ENCODE results near the gene CASQ1. TPM values are rescaled to one million over a fixed set of nuclear protein-coding genes. Genes with fewer than 3 reads are reported as not detected.
A peak's percentile ranks its signal among the peaks of the same experiment; 100 is the strongest.

The CASQ1 gene
- total RNA-seq, 8 experiments from 2014 or later = 0.16 to 0.81 (median 0.21) TPM; not detected in 1

GRCh38 chr1:160221089-160221488 is 30.7 kb downstream of the CASQ1 start:
- Histone ChIP-seq H3K4me3 (no peak overlapping the region), H3K27ac (no peak overlapping the region)
- ATAC-seq (replicated peaks in 6 of 8) = no peak

GRCh38 chr1:160222546-160222945 is 32.2 kb downstream of the CASQ1 start:
- Histone ChIP-seq H3K4me1 (replicated peaks in 1 of 2) (peaks cover 3 to 17% of the 10 kb centered on the region in 2 donors), H3K27ac (no peak overlapping the region), H3K4me3 (no peak overlapping the region)
- ATAC-seq (replicated peaks in 6 of 8) = no peak
- in situ Hi-C loops (cut with MboI; ENCODE audit: low pct_unique_long_range_greater_than_20kb in 2 of 9, low sequenced_read_pairs in 9 of 9, unreplicated experiment in 9 of 9) = loop anchor here in 1 of 9 experiments (25.0 kb wide), 1 partner anchor 135 kb away; the partner anchor contains the start of genes IGSF8 and KCNJ9
- 75 to 100% (median 93%) methylated on average over 1 to 3 of the region's 3 CpGs; no CpG with 5 or more reads in 5 of the 10 experiments for WGBS, 10 experiments

More at GRCh38 chr1:160221089-160221488, 30.7 kb downstream of the CASQ1 start:
- in situ Hi-C loops (cut with MboI; ENCODE audit: low pct_unique_long_range_greater_than_20kb in 2 of 9, low sequenced_read_pairs in 9 of 9, unreplicated experiment in 9 of 9) = loop anchor here in 1 of 9 experiments (25.0 kb wide), 1 partner anchor 134 kb away; the partner anchor contains the start of genes IGSF8 and KCNJ9
- peaks cover 3 to 19% of the 10 kb centered on the region in 2 donors for H3K4me1 ChIP-seq (replicated peaks in 1 of 2)

- WGBS, 10 experiments = 93 to 100% (median 100%) methylated on average over 1 to 2 of the region's 2 CpGs; no CpG with 5 or more reads in 7 of the 10 experiments
- no peak overlapping the region for H3K4me3 ChIP-seq
- ATAC-seq (replicated peaks in 6 of 8) = no peak
- in situ Hi-C loops (cut with MboI; ENCODE audit: low pct_unique_long_range_greater_than_20kb in 2 of 9, low sequenced_read_pairs in 9 of 9, unreplicated experiment in 9 of 9) = loop anchor here in 2 of 9 experiments (25.0 kb wide), 2 partner anchors 137 to 287 kb away; partner anchors contain the start of genes IGSF8 (in 1 of the 2), IGSF9 (in 1 of the 2), KCNJ9 (in 1 of the 2) and TAGLN2 (in 1 of the 2)
- no peak overlapping the region for H3K27ac ChIP-seq
- peaks cover 0 to 2% of the 10 kb centered on the region in 2 donors for H3K4me1 ChIP-seq (replicated peaks in 1 of 2)
Observed at GRCh38 chr1:160224606-160225005, 34.2 kb downstream of the CASQ1 start.

GRCh38 chr1:160225345-160225744 is 35.0 kb downstream of the CASQ1 start:
- no peak overlapping the region for H3K4me3 ChIP-seq
- H3K27ac ChIP-seq = no peak overlapping the region
- no peaks in the 10 kb centered on the region for H3K4me1 ChIP-seq (replicated peaks in 1 of 2)
- ATAC-seq (replicated peaks in 6 of 8) = no peak
- in situ Hi-C loops (cut with MboI; ENCODE audit: low pct_unique_long_range_greater_than_20kb in 2 of 9, low sequenced_read_pairs in 9 of 9, unreplicated experiment in 9 of 9) = loop anchor here in 1 of 9 experiments (25.0 kb wide), 1 partner anchor 288 kb away; the partner anchor contains the start of genes IGSF9 and TAGLN2
- 80 to 100% (median 90%) methylated on average over 1 to 2 of the region's 2 CpGs; no CpG with 5 or more reads in 3 of the 10 experiments for WGBS, 10 experiments

- ATAC-seq (replicated peaks in 6 of 8) = no peak
- WGBS, 10 experiments = 0 to 94% (median 79%) methylated on average over 1 to 2 of the region's 2 CpGs; no CpG with 5 or more reads in 2 of the 10 experiments
- Histone ChIP-seq H3K4me1 (replicated peaks in 1 of 2) (no peaks in the 10 kb centered on the region), H3K4me3 (no peak overlapping the region), H3K27ac (no peak overlapping the region)
- in situ Hi-C loops (cut with MboI; ENCODE audit: low pct_unique_long_range_greater_than_20kb in 2 of 9, low sequenced_read_pairs in 9 of 9, unreplicated experiment in 9 of 9) = loop anchor here in 1 of 9 experiments (25.0 kb wide), 1 partner anchor 289 kb away; the partner anchor contains the start of genes IGSF9 and TAGLN2
Observed at GRCh38 chr1:160226623-160227022, 36.2 kb downstream of the CASQ1 start.

GRCh38 chr1:160227034-160227433 is 36.7 kb downstream of the CASQ1 start:
- Histone ChIP-seq H3K4me1 (replicated peaks in 1 of 2) (no peaks in the 10 kb centered on the region), H3K4me3 (no peak overlapping the region), H3K27ac (no peak overlapping the region)
- peak in 2 of 8 experiments; percentile 69 to 89 for ATAC-seq (replicated peaks in 6 of 8)
- in situ Hi-C loops (cut with MboI; ENCODE audit: low pct_unique_long_range_greater_than_20kb in 2 of 9, low sequenced_read_pairs in 9 of 9, unreplicated experiment in 9 of 9) = loop anchor here in 1 of 9 experiments (25.0 kb wide), 1 partner anchor 290 kb away; the partner anchor contains the start of genes IGSF9 and TAGLN2
- WGBS, 10 experiments = 79 to 98% (median 92%) methylated on average over 4 of the region's 4 CpGs; no CpG with 5 or more reads in 2 of the 10 experiments

GRCh38 chr1:160227561-160227960 is 37.2 kb downstream of the CASQ1 start:
- 75 to 100% (median 100%) methylated on average over 1 of the region's 1 CpG; no CpG with 5 or more reads in 1 of the 10 experiments for WGBS, 10 experiments
- H3K4me1 ChIP-seq (replicated peaks in 1 of 2) = no peaks in the 10 kb centered on the region
- H3K4me3 ChIP-seq = no peak overlapping the region
- ATAC-seq (replicated peaks in 6 of 8) = no peak
- in situ Hi-C loops (cut with MboI; ENCODE audit: low pct_unique_long_range_greater_than_20kb in 2 of 9, low sequenced_read_pairs in 9 of 9, unreplicated experiment in 9 of 9) = loop anchor here in 1 of 9 experiments (25.0 kb wide), 1 partner anchor 290 kb away; the partner anchor contains the start of genes IGSF9 and TAGLN2
- no peak overlapping the region for H3K27ac ChIP-seq

GRCh38 chr1:160228431-160228830 is 38.1 kb downstream of the CASQ1 start:
- no peak overlapping the region for H3K4me3 ChIP-seq
- no peak overlapping the region for H3K27ac ChIP-seq
- no peaks in the 10 kb centered on the region for H3K4me1 ChIP-seq (replicated peaks in 1 of 2)
- no peak for ATAC-seq (replicated peaks in 6 of 8)
- in situ Hi-C loops (cut with MboI; ENCODE audit: low pct_unique_long_range_greater_than_20kb in 2 of 9, low sequenced_read_pairs in 9 of 9, unreplicated experiment in 9 of 9) = loop anchor here in 1 of 9 experiments (25.0 kb wide), 1 partner anchor 291 kb away; the partner anchor contains the start of genes IGSF9 and TAGLN2

GRCh38 chr1:160232911-160233310 is 42.5 kb downstream of the CASQ1 start:
- in situ Hi-C loops (cut with MboI; ENCODE audit: low pct_unique_long_range_greater_than_20kb in 2 of 9, low sequenced_read_pairs in 9 of 9, unreplicated experiment in 9 of 9) = loop anchor here in 1 of 9 experiments (25.0 kb wide), 1 partner anchor 296 kb away; the partner anchor contains the start of genes IGSF9 and TAGLN2
- no peak for ATAC-seq (replicated peaks in 6 of 8)
- no peaks in the 10 kb centered on the region for H3K4me1 ChIP-seq (replicated peaks in 1 of 2)
- no peak overlapping the region for H3K27ac ChIP-seq
- H3K4me3 ChIP-seq = no peak overlapping the region

- H3K4me1 ChIP-seq (replicated peaks in 1 of 2) = no peaks in the 10 kb centered on the region
- H3K27ac ChIP-seq = no peak overlapping the region
- in situ Hi-C loops (cut with MboI; ENCODE audit: low pct_unique_long_range_greater_than_20kb in 2 of 9, low sequenced_read_pairs in 9 of 9, unreplicated experiment in 9 of 9) = loop anchor here in 1 of 9 experiments (25.0 kb wide), 1 partner anchor 300 kb away; the partner anchor contains the start of genes IGSF9 and TAGLN2
- WGBS, 10 experiments = 71 to 100% (median 94%) methylated on average over 4 to 5 of the region's 5 CpGs; no CpG with 5 or more reads in 1 of the 10 experiments
- no peak overlapping the region for H3K4me3 ChIP-seq
- no peak for ATAC-seq (replicated peaks in 6 of 8)
Observed at GRCh38 chr1:160236806-160237205, 46.4 kb downstream of the CASQ1 start.

- ATAC-seq (replicated peaks in 6 of 8) = no peak
- no peak overlapping the region for H3K4me3 ChIP-seq
- 92 to 100% (median 95%) methylated on average over 1 to 2 of the region's 2 CpGs; no CpG with 5 or more reads in 3 of the 10 experiments for WGBS, 10 experiments
- H3K4me1 ChIP-seq (replicated peaks in 1 of 2) = no peaks in the 10 kb centered on the region
- in situ Hi-C loops (cut with MboI; ENCODE audit: low pct_unique_long_range_greater_than_20kb in 2 of 9, low sequenced_read_pairs in 9 of 9, unreplicated experiment in 9 of 9) = loop anchor here in 1 of 9 experiments (25.0 kb wide), 1 partner anchor 300 kb away; the partner anchor contains the start of genes IGSF9 and TAGLN2
- no peak overlapping the region for H3K27ac ChIP-seq
Observed at GRCh38 chr1:160237558-160237957, 47.2 kb downstream of the CASQ1 start.

GRCh38 chr1:160238408-160238807 is 48.0 kb downstream of the CASQ1 start:
- in situ Hi-C loops (cut with MboI; ENCODE audit: low pct_unique_long_range_greater_than_20kb in 2 of 9, low sequenced_read_pairs in 9 of 9, unreplicated experiment in 9 of 9) = loop anchor here in 1 of 9 experiments (25.0 kb wide), 1 partner anchor 301 kb away; the partner anchor contains the start of genes IGSF9 and TAGLN2

GRCh38 chr1:160239582-160240299 is 49.4 kb downstream of the CASQ1 start:
- H3K27ac ChIP-seq = no peak overlapping the region
- no peak for ATAC-seq (replicated peaks in 6 of 8)
- H3K4me1 ChIP-seq (replicated peaks in 1 of 2) = no peaks in the 10 kb centered on the region
- H3K4me3 ChIP-seq = no peak overlapping the region
- in situ Hi-C loops (cut with MboI; ENCODE audit: low pct_unique_long_range_greater_than_20kb in 2 of 9, low sequenced_read_pairs in 9 of 9, unreplicated experiment in 9 of 9) = loop anchor here in 1 of 9 experiments (25.0 kb wide), 1 partner anchor 302 kb away; the partner anchor contains the start of genes IGSF9 and TAGLN2
- WGBS, 10 experiments = 85 to 100% (median 91%) methylated on average over 1 to 18 of the region's 24 CpGs; no CpG with 5 or more reads in 1 of the 10 experiments

More at GRCh38 chr1:160238408-160238807, 48.0 kb downstream of the CASQ1 start:
- no peak for ATAC-seq (replicated peaks in 6 of 8)
- Histone ChIP-seq H3K27ac (no peak overlapping the region), H3K4me3 (no peak overlapping the region), H3K4me1 (replicated peaks in 1 of 2) (no peaks in the 10 kb centered on the region)
- WGBS, 10 experiments = 69 to 100% (median 95%) methylated on average over 3 to 5 of the region's 5 CpGs

Data from motor neuron (in vitro differentiated cells).